Ecto neural progenitor cell (in vitro differentiated cells): Measurements from ENCODE around the gene TBC1D22A.
"Not testable (repeated sequence)": the region's sequence is repeated elsewhere in the genome, so short reads cannot be mapped to it uniquely, and the experiment has no call there.

Source experiments
- DNase-seq: peaks from one replicate; pipeline ENCODE4 v3.0.0-alpha.2; 2018; ENCODE audit warnings: low spot score

Gene TBC1D22A

GRCh38 chr22:47155912-47156311, 393.5 kb downstream of the TBC1D22A start:
- no peak for DNase-seq

- no peak for DNase-seq
These were observed 394.1 kb downstream of the TBC1D22A start for GRCh38 chr22:47156352-47157092.

- no peak for DNase-seq
These were observed 394.6 kb downstream of the TBC1D22A start for GRCh38 chr22:47157093-47157420.

GRCh38 chr22:47157486-47158270, 395.2 kb downstream of the TBC1D22A start:
- DNase-seq = no peak

GRCh38 chr22:47158457-47158856, 396.0 kb downstream of the TBC1D22A start:
- no peak for DNase-seq

- no peak for DNase-seq
These were observed 397.1 kb downstream of the TBC1D22A start for GRCh38 chr22:47159592-47159991.

- no peak for DNase-seq
These were observed 397.7 kb downstream of the TBC1D22A start for GRCh38 chr22:47160141-47160541.

GRCh38 chr22:47160781-47161520, 398.5 kb downstream of the TBC1D22A start:
- DNase-seq = no peak

- no peak for DNase-seq
These were observed 399.2 kb downstream of the TBC1D22A start for GRCh38 chr22:47161631-47162030.

GRCh38 chr22:47162865-47163264, 400.4 kb downstream of the TBC1D22A start:
- no peak for DNase-seq

GRCh38 chr22:47163481-47163855, 401.0 kb downstream of the TBC1D22A start:
- DNase-seq = no peak

- DNase-seq = no peak
These were observed 401.5 kb downstream of the TBC1D22A start for GRCh38 chr22:47163856-47164513.

- peak; percentile 72 for DNase-seq
These were observed 402.3 kb downstream of the TBC1D22A start for GRCh38 chr22:47164514-47165337.

- no peak for DNase-seq
These were observed 403.0 kb downstream of the TBC1D22A start for GRCh38 chr22:47165338-47166032.

GRCh38 chr22:47166033-47166404, 403.6 kb downstream of the TBC1D22A start:
- DNase-seq = no peak

- DNase-seq = no peak
These were observed 404.1 kb downstream of the TBC1D22A start for GRCh38 chr22:47166446-47167016.

- DNase-seq = no peak
These were observed 404.6 kb downstream of the TBC1D22A start for GRCh38 chr22:47167056-47167455.

- not testable (repeated sequence) for DNase-seq
These were observed 405.5 kb downstream of the TBC1D22A start for GRCh38 chr22:47167921-47168320.

- DNase-seq = no peak
These were observed 406.0 kb downstream of the TBC1D22A start for GRCh38 chr22:47168441-47168840.
